GM19043 (cell line): Measurements from ENCODE around the gene ERC1.

Experiments used
- ATAC-seq: cut with Tn5 transposase; IDR thresholded peaks from one replicate; pipeline ENCODE4 v1.9.1; 2021; ENCODE audit warnings: low read depth; ENCODE audit not compliant: unreplicated experiment

ERC1 gene

DNA sequence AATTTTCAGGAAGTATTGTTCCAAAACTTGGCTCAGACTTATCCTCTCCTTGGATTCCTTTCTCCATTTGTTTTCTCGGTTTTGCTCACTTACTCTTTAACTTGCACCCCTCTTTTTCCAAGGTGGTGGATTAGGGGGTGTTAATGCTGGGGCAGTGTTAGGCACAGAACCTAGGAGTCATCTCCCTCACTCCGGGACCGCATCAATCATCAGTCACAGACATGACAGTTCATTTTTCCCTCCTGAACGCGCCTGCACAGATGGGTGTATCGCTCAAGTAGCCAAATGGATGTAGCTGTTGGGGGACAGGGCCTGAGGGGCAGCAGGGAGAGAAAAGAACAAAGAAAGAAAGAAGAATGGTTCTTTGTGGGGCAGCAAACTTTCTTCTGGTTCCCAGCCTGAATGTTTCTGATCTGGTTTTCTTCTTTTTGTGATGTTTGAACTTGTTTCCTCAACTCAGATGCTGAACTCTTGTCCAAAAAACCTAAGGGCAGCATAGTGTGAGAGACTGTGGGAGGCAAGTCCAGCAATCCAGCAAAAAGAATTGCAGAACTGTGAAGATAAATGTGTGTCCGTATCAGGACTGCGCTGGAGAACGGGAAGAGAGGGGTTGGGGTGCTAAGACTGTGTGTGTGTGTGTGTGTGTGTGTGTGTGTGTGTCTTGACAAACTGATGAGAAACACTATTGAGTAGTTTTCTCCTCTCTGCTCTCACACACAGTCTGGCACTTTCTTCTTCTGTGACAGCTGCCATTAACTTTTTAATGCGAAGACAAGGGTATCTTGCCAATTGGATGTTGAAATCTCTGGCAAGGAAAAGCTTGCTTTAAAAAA lies 472.3 kb downstream of the ERC1 start:
- no peak for ATAC-seq

DNA sequence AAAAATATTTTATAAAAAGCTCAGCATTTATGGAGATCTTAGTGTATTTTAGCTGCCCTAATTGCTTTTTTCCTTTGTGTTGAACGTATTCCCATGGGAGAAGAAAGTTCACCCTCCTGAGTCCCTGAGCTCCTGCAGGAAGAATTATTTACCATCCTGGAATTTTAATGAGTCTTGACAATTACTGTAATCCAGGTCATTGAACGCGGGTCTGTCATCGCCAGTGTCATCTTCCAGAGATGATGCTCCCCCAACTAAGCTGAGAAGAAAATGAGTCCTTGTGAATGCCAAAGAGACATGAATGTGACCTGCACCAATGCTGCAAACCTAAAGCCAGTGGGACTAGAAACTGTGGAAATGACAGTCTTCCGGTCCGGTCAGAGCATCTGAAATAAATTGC lies 473.9 kb downstream of the ERC1 start:
- ATAC-seq, result no peak

DNA sequence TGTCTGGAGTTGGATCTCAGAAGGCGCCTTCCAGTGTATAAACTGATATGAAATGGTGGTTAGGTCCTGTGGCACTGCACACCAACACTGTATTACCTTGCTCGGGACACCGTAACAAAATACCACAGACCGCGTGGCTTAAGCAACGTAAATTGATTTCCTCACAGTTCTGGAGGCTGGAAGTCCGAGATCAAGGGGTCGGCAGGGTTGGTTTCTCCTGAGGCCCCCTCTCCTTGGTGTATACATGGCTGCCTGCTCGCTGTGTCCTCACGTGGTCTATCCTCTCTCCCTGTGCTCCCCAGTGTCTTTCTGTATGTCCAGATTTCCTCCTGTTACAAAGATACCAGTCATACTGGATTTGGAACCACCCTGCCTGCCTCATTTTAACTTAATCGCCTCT lies 475.0 kb downstream of the ERC1 start:
- ATAC-seq, result no peak

DNA sequence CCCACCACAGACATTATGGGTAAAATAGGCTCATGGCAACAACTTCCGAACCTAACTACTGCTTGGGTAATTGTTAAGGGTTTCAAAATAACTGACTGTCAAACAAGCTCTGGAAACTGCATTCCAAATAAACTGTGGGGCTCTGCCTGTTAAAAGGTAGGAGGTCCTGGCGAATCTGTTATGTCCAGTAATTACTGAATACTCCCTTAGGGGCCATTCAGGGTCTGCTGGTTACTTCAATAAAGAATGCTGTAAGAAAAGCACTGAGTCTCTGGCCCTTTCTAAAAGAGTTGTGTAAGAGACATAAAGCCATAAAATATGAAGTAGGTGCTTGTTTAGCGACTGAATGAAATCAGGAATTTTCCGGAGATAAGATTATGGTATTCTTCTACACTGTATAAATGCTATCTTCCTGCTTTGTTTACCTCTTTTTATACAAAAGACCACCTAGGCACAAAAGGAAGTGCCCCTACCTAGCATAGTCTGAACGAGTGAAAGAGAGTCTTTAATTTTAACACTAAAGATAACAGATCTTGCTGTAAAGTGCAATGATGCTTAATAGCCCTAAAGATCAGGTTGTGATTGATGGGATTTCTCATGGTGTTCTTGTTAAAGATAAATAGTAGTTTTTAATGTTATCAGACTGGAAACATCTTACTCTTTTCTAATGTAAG lies 475.6 kb downstream of the ERC1 start:
- no peak for ATAC-seq

DNA sequence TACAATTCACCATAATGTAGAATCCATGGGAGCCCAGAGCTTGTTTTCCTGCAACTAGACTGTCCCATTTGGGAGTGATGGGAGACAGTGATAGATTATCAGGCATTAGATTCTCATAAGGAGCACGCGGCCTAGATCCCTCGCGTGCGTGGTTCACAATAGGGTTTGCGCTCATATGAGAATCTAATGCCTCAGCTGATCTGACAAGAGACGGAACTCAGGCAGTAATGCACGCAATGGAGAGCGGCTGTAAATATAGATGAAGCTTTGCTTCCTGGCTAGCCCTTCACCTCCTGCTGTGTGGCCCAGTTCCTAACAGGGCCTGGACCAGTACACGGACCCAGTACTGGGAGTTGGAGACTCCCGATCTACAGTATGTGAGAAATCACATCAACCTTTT lies 476.7 kb downstream of the ERC1 start:
- ATAC-seq, result no peak

DNA sequence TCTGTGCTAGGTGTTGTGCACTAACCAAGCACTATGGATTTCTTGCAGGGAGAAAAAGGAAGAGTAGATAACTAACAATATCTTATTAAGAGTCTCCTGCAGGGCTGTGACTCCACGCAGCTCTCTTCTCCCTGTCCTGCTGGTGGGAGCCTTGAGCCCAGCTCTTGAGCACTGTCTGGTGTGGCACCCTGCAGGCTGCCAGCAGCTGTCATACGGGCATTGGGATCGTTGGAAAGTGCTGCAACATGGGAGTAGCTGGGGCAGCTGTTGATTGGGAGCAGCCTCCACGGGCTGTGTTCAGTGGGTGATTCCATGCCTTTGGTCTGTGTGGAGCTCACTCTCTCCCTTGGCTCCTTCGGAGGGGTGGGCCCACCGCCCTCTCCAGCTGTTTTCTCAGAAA lies 478.0 kb downstream of the ERC1 start:
- no peak for ATAC-seq

DNA sequence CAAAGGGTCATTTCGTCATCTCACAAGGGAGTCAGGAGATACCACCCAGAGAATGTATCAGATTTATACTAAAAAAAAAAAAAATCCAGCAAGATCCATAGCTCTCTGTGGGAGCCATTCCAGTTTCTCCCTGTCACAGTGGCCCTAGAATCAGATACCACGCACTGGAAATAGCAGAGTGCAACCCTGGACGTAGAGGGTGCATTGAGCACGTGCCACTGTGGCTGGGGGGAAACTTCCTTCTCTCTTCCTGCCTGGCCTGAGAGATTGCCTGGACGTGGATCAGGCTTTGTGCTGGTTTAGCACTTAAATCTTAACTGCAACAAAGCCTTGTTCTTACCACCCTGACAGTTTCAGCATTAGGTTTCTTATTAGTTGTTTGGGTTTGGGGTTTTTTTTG lies 479.0 kb downstream of the ERC1 start:
- no peak for ATAC-seq

DNA sequence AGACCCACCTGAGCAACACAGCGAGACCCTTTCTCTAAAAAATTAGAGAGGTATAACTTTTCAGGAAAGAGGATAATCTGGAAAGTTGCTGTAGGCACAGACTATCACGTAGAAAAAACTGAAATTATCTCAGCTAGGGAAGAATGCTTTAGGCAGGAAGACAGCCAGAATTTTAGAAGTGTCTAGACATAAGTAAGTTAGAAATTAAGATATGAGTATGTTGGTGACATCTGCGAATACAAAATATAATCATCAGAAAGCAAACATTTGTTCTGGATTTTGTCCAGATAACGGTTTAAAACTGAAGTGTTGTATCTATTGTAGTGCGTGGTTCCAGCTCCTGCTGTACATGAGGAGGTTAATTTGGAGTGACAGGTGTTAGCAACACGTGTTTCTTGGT lies 480.2 kb downstream of the ERC1 start:
- no peak for ATAC-seq

DNA sequence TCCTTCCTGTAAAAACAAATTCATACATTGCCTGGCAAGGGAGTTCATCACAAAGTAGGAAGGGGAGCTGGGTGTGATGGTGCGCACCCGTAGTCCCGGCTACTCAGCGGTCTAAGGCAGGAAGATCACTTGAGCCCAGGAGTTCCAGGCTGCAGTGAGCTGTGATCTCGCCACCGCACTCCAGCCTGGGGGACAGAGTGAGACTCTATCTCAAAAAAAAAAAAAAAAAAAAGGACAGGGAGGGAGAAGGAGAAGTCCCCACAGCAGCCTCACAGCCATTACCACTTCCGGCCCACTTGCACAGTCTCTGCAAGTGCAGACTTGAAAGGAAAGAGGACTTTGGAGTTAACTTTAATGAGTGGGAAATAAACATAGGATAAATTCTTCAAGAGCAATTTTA lies 482.4 kb downstream of the ERC1 start:
- no peak for ATAC-seq

DNA sequence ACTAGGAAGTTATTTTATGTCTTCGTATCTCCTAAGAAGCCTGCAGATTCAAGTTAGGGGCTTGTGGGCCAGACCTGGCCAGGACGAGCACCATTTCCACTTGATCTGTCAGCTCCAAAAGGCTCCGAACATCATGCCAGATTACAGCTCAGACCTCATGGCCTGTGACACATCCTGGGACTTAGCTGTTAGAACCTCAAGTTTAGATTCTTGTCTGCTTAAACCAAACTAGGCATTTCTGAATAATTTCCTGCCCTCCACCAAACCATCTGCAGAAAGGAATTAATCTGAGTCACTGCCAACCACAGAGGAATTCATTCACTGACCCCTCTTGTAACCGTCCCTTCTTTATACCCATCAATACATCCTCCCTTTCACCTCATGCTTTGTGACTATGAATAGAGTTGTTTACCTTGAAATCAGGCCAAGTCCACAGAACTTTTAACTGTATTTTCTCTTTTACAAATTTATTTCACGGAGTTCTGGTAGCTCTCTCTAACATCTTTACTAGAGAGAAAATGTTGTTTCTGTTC lies 483.1 kb downstream of the ERC1 start:
- ATAC-seq, result no peak

DNA sequence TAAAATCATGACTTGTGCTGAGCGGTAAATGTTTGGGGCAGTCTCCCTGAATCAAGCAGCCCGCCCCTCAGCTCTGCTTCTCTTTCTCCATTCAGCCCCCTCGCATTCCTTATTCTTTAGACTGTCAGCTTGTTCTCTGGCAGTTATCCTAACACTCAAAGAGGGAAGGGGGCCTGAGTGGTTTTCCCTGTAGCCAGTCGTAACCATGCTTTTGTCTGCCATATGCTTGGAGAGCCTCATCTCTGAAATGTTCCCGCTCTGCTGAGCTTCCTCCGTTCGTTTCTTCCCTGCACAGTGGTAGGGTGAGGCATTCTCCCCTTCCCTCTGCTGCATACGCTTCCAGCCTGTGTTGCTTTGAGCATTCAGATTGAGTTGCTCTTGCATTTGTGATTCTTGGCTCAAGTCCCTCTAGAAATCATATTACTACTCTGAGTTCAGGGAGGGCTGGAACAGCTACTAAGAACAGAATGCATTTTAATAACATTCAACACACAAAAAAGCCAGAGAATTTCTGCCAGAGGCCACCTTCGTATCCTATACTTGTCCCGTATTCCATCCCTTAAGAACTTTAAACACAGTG lies 483.6 kb downstream of the ERC1 start:
- ATAC-seq, result no peak

DNA sequence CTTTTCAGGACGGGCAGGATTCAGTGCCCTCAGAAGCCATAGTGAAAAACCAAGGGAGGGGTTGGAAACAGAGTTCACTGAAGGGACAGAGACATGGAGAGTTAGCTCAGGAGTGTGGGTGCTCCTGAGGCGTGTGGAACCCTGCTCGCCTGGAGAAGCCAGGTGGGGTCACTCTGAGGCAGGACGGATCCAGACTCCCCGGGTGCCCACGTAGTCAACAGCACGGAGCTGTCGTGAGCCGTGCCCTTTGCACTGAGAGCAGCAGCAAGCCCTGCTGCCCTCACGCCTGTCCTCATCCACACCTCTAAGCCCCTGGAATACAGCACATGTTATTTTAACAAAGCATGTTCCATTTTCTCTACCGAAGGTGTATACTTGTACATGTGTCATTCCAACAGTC lies 488.6 kb downstream of the ERC1 start:
- no peak for ATAC-seq

DNA sequence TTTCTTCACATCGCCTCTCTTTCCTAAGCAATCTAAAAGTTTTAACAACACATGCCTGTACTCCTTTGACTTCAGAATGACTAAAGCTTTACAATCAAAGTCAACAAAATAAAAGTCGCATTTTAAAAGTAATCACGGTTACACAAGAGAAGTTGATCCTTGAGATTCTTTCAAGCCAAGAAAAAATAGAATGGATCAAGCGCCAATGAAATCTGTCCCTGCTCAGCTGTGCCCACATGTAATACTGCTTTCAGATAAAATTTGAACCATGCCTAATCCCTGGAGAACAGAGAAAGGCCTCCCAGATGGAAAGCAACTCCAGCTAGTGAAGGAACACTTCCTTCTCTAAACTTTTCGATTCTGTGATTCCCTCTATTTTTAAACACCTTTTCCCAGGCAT lies 490.3 kb downstream of the ERC1 start:
- no peak for ATAC-seq

DNA sequence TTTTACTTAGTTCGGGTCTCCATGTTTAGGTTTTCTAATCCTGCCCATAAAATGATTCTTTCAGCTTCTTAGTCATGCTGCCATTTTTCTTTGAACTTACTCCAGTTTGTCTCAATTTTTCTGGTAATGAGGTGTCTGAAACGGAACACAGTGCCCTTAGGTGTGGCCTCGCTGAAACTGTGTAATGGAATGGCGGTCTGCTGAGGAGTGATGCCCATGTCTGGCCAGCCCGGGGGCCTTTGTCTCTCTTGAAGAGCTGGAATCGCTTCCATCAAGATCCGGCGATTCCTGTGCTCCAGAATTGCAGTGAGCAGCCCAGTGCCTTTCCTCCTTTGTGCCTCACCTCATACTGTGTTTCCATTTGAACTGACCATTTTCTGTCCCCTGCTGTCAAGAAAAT lies 490.9 kb downstream of the ERC1 start:
- ATAC-seq, result no peak

DNA sequence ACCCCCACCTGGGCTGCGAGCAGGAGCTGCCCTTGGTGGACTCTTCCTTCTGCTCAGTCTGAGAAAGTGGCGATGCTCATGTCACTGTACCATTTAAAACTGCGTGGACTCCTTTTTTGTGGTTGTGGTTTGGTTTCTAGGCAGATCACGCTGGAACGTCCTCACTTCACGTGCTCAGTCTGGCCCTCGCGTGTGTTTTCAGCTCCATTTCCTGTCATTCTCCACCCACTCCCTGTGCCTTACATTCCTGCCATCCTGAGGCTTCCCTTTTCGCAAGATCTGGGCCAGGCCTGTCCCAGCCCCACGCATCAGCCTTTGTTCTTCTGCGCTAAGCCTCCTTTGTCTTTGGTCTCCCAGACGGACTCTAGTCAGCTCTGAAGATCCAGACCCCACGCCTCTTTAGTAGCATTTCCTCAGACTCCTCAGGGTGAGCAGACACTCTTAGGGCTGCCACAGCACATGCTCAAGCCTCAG lies 497.9 kb downstream of the ERC1 start:
- ATAC-seq, result no peak

DNA sequence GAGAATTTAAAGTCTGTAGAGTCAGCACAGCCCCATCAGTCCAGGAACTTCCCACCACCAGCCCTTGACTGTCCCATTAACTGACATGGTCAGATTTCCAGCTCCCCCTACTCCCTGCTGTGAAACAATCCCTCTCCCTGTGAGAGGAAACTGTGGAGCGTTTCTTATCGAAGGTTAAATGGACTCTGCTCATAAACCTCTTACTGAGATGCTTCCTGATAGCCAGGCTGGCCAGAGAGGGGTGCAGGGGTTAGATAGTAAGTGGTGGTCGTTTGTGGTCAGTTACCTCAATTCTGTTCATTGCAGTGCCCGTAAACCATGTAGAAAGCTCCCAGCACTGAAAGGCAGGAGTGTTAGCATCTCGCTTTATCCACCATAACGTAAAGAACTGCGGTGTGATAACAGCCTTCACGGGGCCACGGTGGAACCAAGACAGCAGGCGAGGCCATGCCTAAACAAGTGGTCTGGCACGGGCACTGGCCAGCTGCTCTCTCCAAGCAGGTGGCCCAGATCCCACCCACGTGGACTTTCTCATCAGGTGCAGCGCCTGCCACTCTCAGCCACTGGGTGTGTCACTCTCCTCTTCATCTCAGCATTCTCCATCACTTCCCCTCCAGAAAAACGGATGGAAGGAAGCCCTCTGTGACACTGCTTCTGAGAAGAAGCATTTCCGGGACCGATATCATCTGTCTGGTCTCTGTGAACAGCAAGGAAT lies 501.1 kb downstream of the ERC1 start:
- no peak for ATAC-seq

DNA sequence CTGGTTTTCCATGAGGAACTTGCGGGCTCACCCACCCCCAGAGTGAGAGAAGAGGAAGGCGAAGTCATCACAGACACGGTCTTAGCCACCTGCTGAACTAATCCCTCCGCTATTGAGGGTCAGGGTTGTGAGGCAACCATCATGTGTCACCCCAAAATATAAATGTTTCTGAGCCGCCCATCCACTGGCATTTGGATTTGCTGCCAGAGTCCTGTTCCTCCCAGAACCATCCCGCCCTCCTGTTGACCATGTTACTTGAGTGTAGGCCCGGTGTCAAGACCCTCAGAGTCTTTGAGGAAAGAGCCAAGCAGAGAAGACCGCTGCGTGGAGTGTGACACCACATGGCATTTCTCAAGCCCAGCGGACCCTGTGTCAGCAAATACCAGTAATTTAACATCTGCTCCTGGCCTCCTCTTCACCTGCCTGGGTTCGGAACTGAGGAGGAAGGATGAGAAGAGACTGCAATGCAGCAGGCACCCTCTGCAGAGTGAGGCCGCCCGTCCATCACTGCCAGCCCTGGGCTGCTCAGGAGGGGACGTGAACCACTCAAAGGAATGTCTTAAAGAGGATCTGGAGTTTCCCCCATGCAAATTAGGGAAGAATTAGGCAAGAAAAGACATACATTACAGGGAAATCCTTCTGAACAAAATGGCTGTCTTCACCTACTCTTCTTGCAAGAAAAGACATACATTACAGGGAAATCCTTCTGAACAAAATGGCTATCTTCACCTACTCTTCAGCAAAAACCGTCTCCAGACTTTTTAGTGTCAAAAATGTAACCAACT lies 502.9 kb downstream of the ERC1 start:
- ATAC-seq, result no peak

DNA sequence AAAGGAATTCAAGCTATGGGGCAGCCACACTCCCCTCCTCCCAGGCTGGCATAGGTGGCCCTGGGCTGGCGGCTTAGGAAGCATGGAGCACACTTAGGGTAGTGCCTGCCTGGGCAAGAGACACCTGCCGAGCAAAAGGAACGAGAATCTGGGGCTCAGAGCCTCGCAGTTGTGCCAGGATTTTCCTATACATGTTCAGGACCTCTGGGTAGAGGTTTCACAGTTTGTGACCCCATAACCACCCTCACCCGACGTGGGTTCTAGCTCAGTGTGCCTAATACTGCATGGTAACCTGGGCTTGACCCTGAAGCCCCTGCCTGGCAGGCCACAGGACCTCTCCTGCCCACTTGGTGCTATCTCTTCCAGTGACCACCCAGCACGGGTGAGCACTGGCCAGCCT lies 503.8 kb downstream of the ERC1 start:
- ATAC-seq, result no peak

DNA sequence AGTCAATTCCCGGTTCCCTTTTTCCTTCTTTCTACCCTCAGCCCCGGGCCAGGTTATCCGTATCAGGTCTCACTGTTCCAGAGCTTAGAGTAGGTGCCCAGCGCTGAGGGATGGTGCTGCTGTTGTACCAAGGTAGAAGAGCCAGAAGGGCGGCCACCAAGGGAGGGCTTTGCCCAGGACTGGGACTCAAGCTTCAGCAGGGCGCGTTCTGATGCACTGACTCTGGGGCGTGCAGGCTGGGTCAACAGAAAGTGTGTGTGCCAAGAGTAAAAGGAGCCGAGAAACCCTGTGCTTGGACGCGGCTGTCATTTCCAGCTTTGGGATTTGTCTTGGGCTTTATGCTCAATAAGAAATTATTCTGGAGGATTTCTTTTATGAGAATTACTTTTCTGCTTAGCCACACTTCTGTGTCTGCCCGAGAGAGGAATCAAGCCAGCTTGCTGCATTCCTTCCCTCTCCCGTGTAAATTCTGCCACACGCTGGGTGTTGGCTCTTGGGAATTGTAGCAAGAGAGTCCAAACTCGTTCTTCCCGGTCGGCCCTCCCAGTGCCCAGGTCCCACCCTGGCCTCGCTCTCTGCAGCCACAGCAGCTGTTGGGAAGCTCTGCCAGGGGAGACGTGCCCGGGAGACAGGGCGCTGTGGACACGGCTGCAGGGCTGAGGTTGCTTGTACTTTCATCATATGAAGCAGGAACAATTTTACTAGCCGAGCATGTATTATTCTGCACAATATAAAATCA lies 505.3 kb downstream of the ERC1 start:
- ATAC-seq, result no peak
